ENCODE measurements around the gene NANP.
A peak's percentile ranks its signal among the peaks of the same experiment; 100 is the strongest.
"Not testable (repeated sequence)": the region's sequence is repeated elsewhere in the genome, so short reads cannot be mapped to it uniquely, and the experiment has no call there.

Gene NANP

GRCh38 chr20:25632940-25633790, 9.4 kb upstream of the NANP start:
- Histone ChIP-seq H3K4me1 (ENCODE audit: control insufficient read depth in 5 of 5, insufficient read depth in 5 of 5, low read length in 5 of 5) (no peaks in the 10 kb centered on the region), H3K4me3 (ENCODE audit: low read depth in 1 of 5, low read length in 5 of 5) (no peak overlapping the region), H3K36me3 (ENCODE audit: control insufficient read depth in 5 of 5, insufficient read depth in 5 of 5, low read length in 5 of 5) (peaks cover 0 to 4% (median 0%) of the 10 kb centered on the region in 5 donors), H3K27ac (ENCODE audit: low read depth, low read length) (no peak overlapping the region), H3K9me3 (ENCODE audit: control insufficient read depth in 5 of 5, low read length in 5 of 5) (peaks cover 0 to 7% (median 0%) of the 10 kb centered on the region in 5 donors), H3K27me3 (ENCODE audit: control insufficient read depth in 5 of 5, insufficient read depth in 4 of 5, low read length in 5 of 5) (no peaks in the 10 kb centered on the region), H3K9ac (ENCODE audit: low read length in 5 of 5) (no peak overlapping the region)

- not testable (repeated sequence) for H3K4me1 ChIP-seq (ENCODE audit: control insufficient read depth in 5 of 5, insufficient read depth in 5 of 5, low read length in 5 of 5); H3K9ac ChIP-seq (ENCODE audit: low read length in 5 of 5); H3K27me3 ChIP-seq (ENCODE audit: control insufficient read depth in 5 of 5, insufficient read depth in 4 of 5, low read length in 5 of 5); H3K4me3 ChIP-seq (ENCODE audit: low read depth in 1 of 5, low read length in 5 of 5); H3K36me3 ChIP-seq (ENCODE audit: control insufficient read depth in 5 of 5, insufficient read depth in 5 of 5, low read length in 5 of 5); H3K9me3 ChIP-seq (ENCODE audit: control insufficient read depth in 5 of 5, low read length in 5 of 5); H3K27ac ChIP-seq (ENCODE audit: low read depth, low read length)
These were observed 6.8 kb upstream of the NANP start for GRCh38 chr20:25630615-25631014.

GRCh38 chr20:25629816-25630499, 6.1 kb upstream of the NANP start:
- Histone ChIP-seq H3K9me3 (ENCODE audit: control insufficient read depth in 5 of 5, low read length in 5 of 5) (no peaks in the 10 kb centered on the region), H3K27ac (ENCODE audit: low read depth, low read length) (no peak overlapping the region), H3K36me3 (ENCODE audit: control insufficient read depth in 5 of 5, insufficient read depth in 5 of 5, low read length in 5 of 5) (peaks cover 0 to 4% (median 0%) of the 10 kb centered on the region in 5 donors), H3K9ac (ENCODE audit: low read length in 5 of 5) (no peak overlapping the region), H3K27me3 (ENCODE audit: control insufficient read depth in 5 of 5, insufficient read depth in 4 of 5, low read length in 5 of 5) (no peaks in the 10 kb centered on the region), H3K4me1 (ENCODE audit: control insufficient read depth in 5 of 5, insufficient read depth in 5 of 5, low read length in 5 of 5) (no peaks in the 10 kb centered on the region), H3K4me3 (ENCODE audit: low read depth in 1 of 5, low read length in 5 of 5) (no peak overlapping the region)

GRCh38 chr20:25626779-25627178, 3.0 kb upstream of the NANP start:
- no peak overlapping the region for H3K9ac ChIP-seq (ENCODE audit: low read length in 5 of 5)
- H3K27ac ChIP-seq (ENCODE audit: low read depth, low read length) = no peak overlapping the region
- no peaks in the 10 kb centered on the region for H3K36me3 ChIP-seq (ENCODE audit: control insufficient read depth in 5 of 5, insufficient read depth in 5 of 5, low read length in 5 of 5)
- no peak overlapping the region for H3K4me3 ChIP-seq (ENCODE audit: low read depth in 1 of 5, low read length in 5 of 5)
- H3K9me3 ChIP-seq (ENCODE audit: control insufficient read depth in 5 of 5, low read length in 5 of 5) = no peaks in the 10 kb centered on the region
- no peaks in the 10 kb centered on the region for H3K27me3 ChIP-seq (ENCODE audit: control insufficient read depth in 5 of 5, insufficient read depth in 4 of 5, low read length in 5 of 5)
- peaks cover 2 to 20% (median 20%) of the 10 kb centered on the region in 5 donors for H3K4me1 ChIP-seq (ENCODE audit: control insufficient read depth in 5 of 5, insufficient read depth in 5 of 5, low read length in 5 of 5)

GRCh38 chr20:25624500-25624939, 706 bp upstream of the NANP start:
- H3K4me1 ChIP-seq (ENCODE audit: control insufficient read depth in 5 of 5, insufficient read depth in 5 of 5, low read length in 5 of 5) = peaks cover 2 to 20% (median 20%) of the 10 kb centered on the region in 5 donors
- no peaks in the 10 kb centered on the region for H3K36me3 ChIP-seq (ENCODE audit: control insufficient read depth in 5 of 5, insufficient read depth in 5 of 5, low read length in 5 of 5)
- peak overlapping the region; percentile 82 to 96 (median 91) for H3K4me3 ChIP-seq (ENCODE audit: low read depth in 1 of 5, low read length in 5 of 5)
- peak overlapping the region in 4 of 5 donors; percentile 90 to 98 (median 91) for H3K9ac ChIP-seq (ENCODE audit: low read length in 5 of 5)
- H3K27ac ChIP-seq (ENCODE audit: low read depth, low read length) = peak overlapping the region; percentile 88
- H3K27me3 ChIP-seq (ENCODE audit: control insufficient read depth in 5 of 5, insufficient read depth in 4 of 5, low read length in 5 of 5) = no peaks in the 10 kb centered on the region
- H3K9me3 ChIP-seq (ENCODE audit: control insufficient read depth in 5 of 5, low read length in 5 of 5) = no peaks in the 10 kb centered on the region

- Histone ChIP-seq H3K27ac (ENCODE audit: low read depth, low read length) (peak overlapping the region; percentile 88), H3K4me1 (ENCODE audit: control insufficient read depth in 5 of 5, insufficient read depth in 5 of 5, low read length in 5 of 5) (peaks cover 2 to 20% (median 20%) of the 10 kb centered on the region in 5 donors), H3K9ac (ENCODE audit: low read length in 5 of 5) (peak overlapping the region; percentile 89 to 98 (median 90)), H3K4me3 (ENCODE audit: low read depth in 1 of 5, low read length in 5 of 5) (peak overlapping the region; percentile 82 to 96 (median 94)), H3K27me3 (ENCODE audit: control insufficient read depth in 5 of 5, insufficient read depth in 4 of 5, low read length in 5 of 5) (no peaks in the 10 kb centered on the region), H3K9me3 (ENCODE audit: control insufficient read depth in 5 of 5, low read length in 5 of 5) (no peaks in the 10 kb centered on the region), H3K36me3 (ENCODE audit: control insufficient read depth in 5 of 5, insufficient read depth in 5 of 5, low read length in 5 of 5) (no peaks in the 10 kb centered on the region)
These were observed 534 bp downstream of the NANP start for GRCh38 chr20:25623225-25623735.

- no peaks in the 10 kb centered on the region for H3K27me3 ChIP-seq (ENCODE audit: control insufficient read depth in 5 of 5, insufficient read depth in 4 of 5, low read length in 5 of 5)
- peak overlapping the region; percentile 82 to 96 (median 94) for H3K4me3 ChIP-seq (ENCODE audit: low read depth in 1 of 5, low read length in 5 of 5)
- H3K9ac ChIP-seq (ENCODE audit: low read length in 5 of 5) = peak overlapping the region; percentile 89 to 98 (median 90)
- peaks cover 2 to 20% (median 20%) of the 10 kb centered on the region in 5 donors for H3K4me1 ChIP-seq (ENCODE audit: control insufficient read depth in 5 of 5, insufficient read depth in 5 of 5, low read length in 5 of 5)
- peak overlapping the region; percentile 88 for H3K27ac ChIP-seq (ENCODE audit: low read depth, low read length)
- no peaks in the 10 kb centered on the region for H3K9me3 ChIP-seq (ENCODE audit: control insufficient read depth in 5 of 5, low read length in 5 of 5)
- no peaks in the 10 kb centered on the region for H3K36me3 ChIP-seq (ENCODE audit: control insufficient read depth in 5 of 5, insufficient read depth in 5 of 5, low read length in 5 of 5)
These were observed 1.2 kb downstream of the NANP start for GRCh38 chr20:25622450-25623224.

GRCh38 chr20:25622049-25622448, 1.8 kb downstream of the NANP start:
- Histone ChIP-seq H3K4me3 (ENCODE audit: low read depth in 1 of 5, low read length in 5 of 5) (no peak overlapping the region), H3K4me1 (ENCODE audit: control insufficient read depth in 5 of 5, insufficient read depth in 5 of 5, low read length in 5 of 5) (peaks cover 2 to 20% (median 20%) of the 10 kb centered on the region in 5 donors), H3K9ac (ENCODE audit: low read length in 5 of 5) (peak overlapping the region in 1 of 5 donors; percentile 92)

GRCh38 chr20:25619514-25619913, 4.3 kb downstream of the NANP start:
- Histone ChIP-seq H3K4me1 (ENCODE audit: control insufficient read depth in 5 of 5, insufficient read depth in 5 of 5, low read length in 5 of 5) (peaks cover 2 to 18% (median 18%) of the 10 kb centered on the region in 5 donors), H3K27me3 (ENCODE audit: control insufficient read depth in 5 of 5, insufficient read depth in 4 of 5, low read length in 5 of 5) (no peaks in the 10 kb centered on the region), H3K9ac (ENCODE audit: low read length in 5 of 5) (no peak overlapping the region), H3K36me3 (ENCODE audit: control insufficient read depth in 5 of 5, insufficient read depth in 5 of 5, low read length in 5 of 5) (peaks cover 6 to 14% (median 12%) of the 10 kb centered on the region in 5 donors), H3K9me3 (ENCODE audit: control insufficient read depth in 5 of 5, low read length in 5 of 5) (no peaks in the 10 kb centered on the region), H3K4me3 (ENCODE audit: low read depth in 1 of 5, low read length in 5 of 5) (no peak overlapping the region), H3K27ac (ENCODE audit: low read depth, low read length) (no peak overlapping the region)

More at GRCh38 chr20:25622049-25622448, 1.8 kb downstream of the NANP start:
- Histone ChIP-seq H3K36me3 (ENCODE audit: control insufficient read depth in 5 of 5, insufficient read depth in 5 of 5, low read length in 5 of 5) (no peaks in the 10 kb centered on the region), H3K27me3 (ENCODE audit: control insufficient read depth in 5 of 5, insufficient read depth in 4 of 5, low read length in 5 of 5) (no peaks in the 10 kb centered on the region), H3K9me3 (ENCODE audit: control insufficient read depth in 5 of 5, low read length in 5 of 5) (no peaks in the 10 kb centered on the region), H3K27ac (ENCODE audit: low read depth, low read length) (no peak overlapping the region)

Data from subcutaneous abdominal adipose tissue (tissue), 5 donors.